PFSK-1 (cell line): ENCODE measurements around the gene C2CD2L.

Experiments used
- FOXP2 ChIP-seq: optimal IDR thresholded peaks from 2 replicates; pipeline ENCODE3; 2011; ENCODE audit warnings: borderline replicate concordance, control low read depth, inconsistent platforms; ENCODE audit not compliant: insufficient read depth; ENCODE audit errors: extremely low read length, extremely low read depth
- POLR2AphosphoS5 ChIP-seq: IDR thresholded peaks from 2 replicates; pipeline ENCODE4 v1.6.1; 2012; ENCODE audit warnings: low read depth, mild to moderate bottlenecking, control low read depth, low read length, moderate library complexity
- REST ChIP-seq, 2 experiments: IDR thresholded peaks; 2 replicates each; pipeline versions ENCODE4 v1.6.1 to v1.8.0; 2011 to 2012; ENCODE audit warnings: low read depth in 2 of 2, low read length in 2 of 2, control low read depth in 1 of 2, inconsistent platforms in 1 of 2, mild to moderate bottlenecking in 1 of 2, moderate library complexity in 1 of 2; ENCODE audit not compliant: insufficient read depth in 1 of 2
- SIN3A ChIP-seq: IDR thresholded peaks from 2 replicates; pipeline ENCODE4 v1.6.1; 2012; ENCODE audit warnings: mild to moderate bottlenecking, low read length, moderate library complexity, borderline replicate concordance; ENCODE audit not compliant: insufficient read depth
- TAF1 ChIP-seq: IDR thresholded peaks from 2 replicates; pipeline ENCODE4 v1.6.1; 2012; ENCODE audit warnings: low read length, control low read depth, borderline replicate concordance; ENCODE audit not compliant: insufficient read depth

Gene C2CD2L

GRCh38 chr11:119130662-119131061, 23.5 kb downstream of the C2CD2L start:
- TF ChIP-seq POLR2AphosphoS5 (no peak), TAF1 (no peak), SIN3A (no peak), FOXP2 (peak; percentile 47), REST (IDR thresholded peaks at IDR 0.05; ENCODE audit: insufficient read depth in 1 of 2, low read depth in 2 of 2, low read length in 2 of 2) (peak in 1 of 2 experiments; percentile 26; a peak in 1 of 4 replicates)

- TF ChIP-seq POLR2AphosphoS5 (no peak), FOXP2 (no peak), REST (IDR thresholded peaks at IDR 0.05; ENCODE audit: insufficient read depth in 1 of 2, low read depth in 2 of 2, low read length in 2 of 2) (no peak), TAF1 (no peak), SIN3A (no peak)
Observed at GRCh38 chr11:119134389-119134978, 27.3 kb downstream of the C2CD2L start.

GRCh38 chr11:119144825-119145486, 37.8 kb downstream of the C2CD2L start:
- no peak for TF ChIP-seq REST (IDR thresholded peaks at IDR 0.05; ENCODE audit: insufficient read depth in 1 of 2, low read depth in 2 of 2, low read length in 2 of 2)
- no peak for TF ChIP-seq FOXP2
- TF ChIP-seq POLR2AphosphoS5: no peak
- no peak for TF ChIP-seq TAF1
- no peak for TF ChIP-seq SIN3A

GRCh38 chr11:119145551-119145950, 38.4 kb downstream of the C2CD2L start:
- TF ChIP-seq POLR2AphosphoS5 (no peak), TAF1 (no peak), SIN3A (no peak), FOXP2 (no peak), REST (IDR thresholded peaks at IDR 0.05; ENCODE audit: insufficient read depth in 1 of 2, low read depth in 2 of 2, low read length in 2 of 2) (no peak)

GRCh38 chr11:119147604-119148333, 40.6 kb downstream of the C2CD2L start:
- TF ChIP-seq POLR2AphosphoS5: no peak
- no peak for TF ChIP-seq SIN3A
- no peak for TF ChIP-seq FOXP2
- TF ChIP-seq TAF1: no peak
- TF ChIP-seq REST (IDR thresholded peaks at IDR 0.05; ENCODE audit: insufficient read depth in 1 of 2, low read depth in 2 of 2, low read length in 2 of 2): no peak
